NT2/D1 (cell line): Measurements from ENCODE around the gene MAP2K5.

Experiments used
- YY1 ChIP-seq: IDR thresholded peaks from 2 replicates; pipeline ENCODE4 v1.6.1; 2011; ENCODE audit not compliant: insufficient read length, insufficient read depth
- ZNF274 ChIP-seq: IDR thresholded peaks from 2 replicates; pipeline ENCODE4 v1.6.1; 2011; ENCODE audit warnings: mild to moderate bottlenecking, low read depth, low read length

GRCh38 chr15:67563092-67563491 is 20.6 kb downstream of the MAP2K5 start:
- no peak for TF ChIP-seq YY1
- TF ChIP-seq ZNF274 = no peak
